22Rv1 (cell line): Measurements from ENCODE around the gene UVRAG.
"Not testable (repeated sequence)": the region's sequence is repeated elsewhere in the genome, so short reads cannot be mapped to it uniquely, and the experiment has no call there.

Source experiments
- H3K27ac ChIP-seq: fragments of 450-650 bp; 2 replicates; pipeline ENCODE4 v1.5.1; 2017
- ZFX ChIP-seq: fragments of 450-650 bp; IDR thresholded peaks from 2 replicates; pipeline ENCODE4 v1.6.1; 2017; ENCODE audit warnings: antibody characterized with exemption, borderline replicate concordance
- TF ChIP-seq, protein P1 (sequence below): fragments of 450-650 bp; IDR thresholded peaks from 2 replicates; pipeline ENCODE4 v1.5.1; 2017; ENCODE audit warnings: mild to moderate bottlenecking

The UVRAG gene

DNA sequence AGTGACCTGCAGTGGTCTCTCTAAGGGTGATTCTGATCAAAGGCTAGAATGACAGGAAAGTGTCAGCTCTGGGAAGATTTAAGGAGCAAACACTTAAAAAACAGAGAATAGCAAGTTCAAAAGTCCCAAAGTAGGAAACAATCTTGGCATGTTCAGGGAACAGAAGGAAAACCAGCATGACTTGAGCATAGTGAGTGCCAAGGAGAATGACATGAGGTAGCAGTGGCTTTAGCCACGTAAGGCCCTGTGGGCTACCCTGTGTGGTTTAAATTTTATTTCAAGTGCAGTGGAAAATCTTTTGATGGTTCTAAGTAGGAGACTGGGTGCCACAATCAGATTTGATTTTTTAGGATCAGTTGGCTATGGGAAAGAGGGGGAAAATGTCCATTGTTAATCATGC is 241.9 kb downstream of the UVRAG start:
- no peak for TF ChIP-seq ZFX
- TF ChIP-seq, protein P1, sequence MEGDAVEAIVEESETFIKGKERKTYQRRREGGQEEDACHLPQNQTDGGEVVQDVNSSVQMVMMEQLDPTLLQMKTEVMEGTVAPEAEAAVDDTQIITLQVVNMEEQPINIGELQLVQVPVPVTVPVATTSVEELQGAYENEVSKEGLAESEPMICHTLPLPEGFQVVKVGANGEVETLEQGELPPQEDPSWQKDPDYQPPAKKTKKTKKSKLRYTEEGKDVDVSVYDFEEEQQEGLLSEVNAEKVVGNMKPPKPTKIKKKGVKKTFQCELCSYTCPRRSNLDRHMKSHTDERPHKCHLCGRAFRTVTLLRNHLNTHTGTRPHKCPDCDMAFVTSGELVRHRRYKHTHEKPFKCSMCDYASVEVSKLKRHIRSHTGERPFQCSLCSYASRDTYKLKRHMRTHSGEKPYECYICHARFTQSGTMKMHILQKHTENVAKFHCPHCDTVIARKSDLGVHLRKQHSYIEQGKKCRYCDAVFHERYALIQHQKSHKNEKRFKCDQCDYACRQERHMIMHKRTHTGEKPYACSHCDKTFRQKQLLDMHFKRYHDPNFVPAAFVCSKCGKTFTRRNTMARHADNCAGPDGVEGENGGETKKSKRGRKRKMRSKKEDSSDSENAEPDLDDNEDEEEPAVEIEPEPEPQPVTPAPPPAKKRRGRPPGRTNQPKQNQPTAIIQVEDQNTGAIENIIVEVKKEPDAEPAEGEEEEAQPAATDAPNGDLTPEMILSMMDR = no peak

GRCh38 chr11:76060475-76061036 is 245.5 kb downstream of the UVRAG start:
- not testable (repeated sequence) for H3K27ac ChIP-seq

More for the DNA sequence above, 241.9 kb downstream of the UVRAG start:
- no peak overlapping the region for H3K27ac ChIP-seq

DNA sequence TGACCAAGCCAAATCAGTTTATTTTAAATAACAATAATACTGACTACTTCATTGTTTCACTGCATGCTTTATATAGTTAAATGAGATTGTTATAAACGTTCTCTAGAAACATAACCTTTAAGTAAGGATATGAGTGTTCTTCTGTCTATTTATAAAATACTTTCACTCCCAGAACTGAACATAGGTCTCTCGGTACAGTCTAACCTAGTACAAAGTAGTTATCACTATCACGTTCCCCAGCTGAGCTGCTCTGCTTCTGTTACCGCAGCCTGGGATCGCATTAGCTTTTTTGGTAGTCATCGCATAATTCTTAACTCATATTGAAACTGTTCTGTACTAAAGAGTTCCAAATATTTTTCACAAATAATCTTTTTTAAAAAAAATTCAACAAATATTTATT is 247.7 kb downstream of the UVRAG start:
- TF ChIP-seq, protein P1 = no peak
- no peak overlapping the region for H3K27ac ChIP-seq

DNA sequence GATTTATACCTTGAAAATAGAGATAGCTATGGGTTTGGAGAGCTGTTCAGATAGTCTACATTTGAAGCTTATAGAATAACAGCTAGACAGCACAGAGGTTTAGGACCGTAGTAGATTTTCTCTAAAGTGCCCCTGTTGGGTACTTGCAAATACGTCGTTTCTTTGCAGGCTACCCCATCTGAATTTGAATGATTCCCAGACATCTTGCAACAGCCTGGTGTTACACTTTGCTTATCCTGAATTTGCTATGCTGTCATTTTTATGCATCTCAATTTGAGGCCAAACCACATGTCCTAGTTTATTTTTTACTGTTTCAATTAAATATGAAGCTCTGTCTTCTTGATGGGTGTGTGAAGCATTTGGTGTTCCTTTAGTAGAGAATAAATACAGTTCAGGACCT is 249.2 kb downstream of the UVRAG start:
- H3K27ac ChIP-seq = no peak overlapping the region
- TF ChIP-seq, protein P1 = no peak
- TF ChIP-seq ZFX = no peak

- H3K27ac ChIP-seq = no peak overlapping the region
Measured at GRCh38 chr11:76067099-76067498, 252.1 kb downstream of the UVRAG start.

DNA sequence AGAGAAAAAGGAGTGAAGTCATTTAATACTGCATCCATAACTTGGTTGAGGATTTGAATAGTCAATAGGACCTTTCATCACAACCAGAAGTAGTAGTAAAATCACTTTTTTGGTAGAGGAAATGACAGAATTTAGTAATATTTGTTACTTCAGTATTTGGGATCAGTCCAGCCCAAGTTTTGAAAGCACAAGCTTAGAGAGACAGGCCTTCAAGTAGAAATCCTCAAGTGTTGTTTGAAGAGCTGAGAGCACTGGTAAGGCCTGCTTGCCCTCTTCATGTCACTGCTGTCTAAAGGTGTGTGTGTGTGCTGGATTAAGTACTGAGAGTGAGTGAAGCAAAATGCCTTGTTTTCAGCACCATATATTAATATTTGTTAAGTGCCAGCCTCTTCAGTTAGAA is 254.0 kb downstream of the UVRAG start:
- H3K27ac ChIP-seq = no peak overlapping the region
- no peak for TF ChIP-seq ZFX
- TF ChIP-seq, protein P1 = no peak

More at GRCh38 chr11:76067099-76067498, 252.1 kb downstream of the UVRAG start:
- TF ChIP-seq ZFX = no peak
- TF ChIP-seq, protein P1 = no peak

GRCh38 chr11:76071090-76071489 is 256.1 kb downstream of the UVRAG start:
- TF ChIP-seq, protein P1 = no peak
- no peak for TF ChIP-seq ZFX
- no peak overlapping the region for H3K27ac ChIP-seq

DNA sequence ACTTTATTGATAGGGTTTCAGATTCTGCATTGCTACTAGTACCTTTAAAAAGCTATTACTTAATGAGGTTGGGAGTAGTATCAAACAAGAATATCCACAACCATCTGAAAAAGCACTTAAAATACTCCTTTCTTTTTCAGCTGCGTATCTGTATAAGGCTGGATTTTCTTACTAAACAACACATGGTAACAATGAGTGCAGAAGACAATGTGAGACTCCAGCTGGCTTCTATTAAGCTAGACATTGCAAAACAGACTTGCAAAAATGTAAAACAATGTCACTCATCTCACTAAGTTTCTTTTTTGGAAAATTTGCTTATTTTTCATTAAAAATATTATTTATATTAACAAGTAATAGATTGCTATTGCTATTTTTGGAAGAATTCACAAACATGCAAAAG is 258.7 kb downstream of the UVRAG start:
- no peak overlapping the region for H3K27ac ChIP-seq
- TF ChIP-seq ZFX = no peak
- TF ChIP-seq, protein P1 = no peak
